ENCODE data around the gene SRP68. TPM values are rescaled to one million over a fixed set of nuclear protein-coding genes. Genes with fewer than 3 reads are reported as not detected.
A peak's percentile ranks its signal among the peaks of the same experiment; 100 is the strongest.

SRP68 gene
- 86.7 and 89.6 TPM in 2 replicates for total RNA-seq (ENCODE audit: low replicate concordance)
- long read RNA-seq, transcript SRP68-201 (16 exons, 2,649 nt), result minor isoform, 6 of 83 reads
- long read RNA-seq, transcript SRP68-212 (9 exons, 2,037 nt), result major isoform, 14 of 83 reads
- long read RNA-seq, partial matches to known transcripts, result 29 of 83 reads
- long read RNA-seq, other reads (novel, unspliced or antisense), result 34 of 83 reads

DNA sequence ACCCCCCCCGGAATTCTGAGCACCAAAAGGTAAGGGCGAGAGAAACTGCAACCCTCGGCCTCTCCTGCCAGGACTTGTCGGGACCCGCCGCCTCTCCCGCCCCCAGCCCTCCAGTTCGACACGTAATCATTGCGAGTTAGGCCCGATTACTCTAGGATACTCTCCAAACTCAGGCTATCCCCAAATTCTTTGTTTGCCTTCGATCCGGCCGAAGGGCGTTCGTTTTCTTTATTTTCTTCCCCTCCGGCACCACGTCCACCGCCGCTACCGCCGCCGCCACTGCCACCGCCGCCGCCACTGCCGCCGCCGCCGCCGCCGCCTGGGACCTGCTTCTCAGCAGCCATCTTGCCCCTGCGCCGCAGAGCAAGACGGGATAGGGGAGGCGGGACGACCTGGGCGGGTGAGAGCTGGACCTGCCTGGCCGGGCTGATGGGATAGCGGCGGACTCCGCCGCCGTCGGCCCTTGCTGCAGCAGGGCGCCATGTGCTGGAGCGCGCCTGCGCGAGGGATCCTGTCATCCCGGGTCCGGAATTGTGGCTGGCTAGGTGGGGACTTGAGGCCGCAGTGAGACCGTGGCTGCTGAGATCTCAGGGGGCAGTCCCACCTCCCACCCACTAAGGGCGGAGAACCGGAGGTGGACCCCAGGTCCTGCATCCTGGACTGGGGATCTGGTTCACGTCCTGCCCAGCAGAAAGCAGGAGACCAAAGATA lies at the start of gene SRP68:
TSS of gene SRP68 (minus strand) at position 370 of the 711 bp plus-strand sequence. CDS start at position 344, 26 bp downstream.
- peaks cover 37% of the 10 kb centered on the region for H3K27me3 Mint-ChIP-seq
- no peak for TF ChIP-seq CTCF (conservative IDR thresholded peaks at IDR 0.05)
- peak; percentile 93 for DNase-seq (ENCODE audit: extremely low spot score, unreplicated experiment)
- H3K27ac Mint-ChIP-seq, result peak within 1 kb of the TSS; percentile 81
- peak within 1 kb of the TSS; percentile 97 for H3K4me3 Mint-ChIP-seq
- no peaks in the 10 kb centered on the region for H3K9me3 Mint-ChIP-seq
- peaks cover 20% of the 10 kb centered on the region for H3K4me1 Mint-ChIP-seq (ENCODE audit: unreplicated experiment)
- H3K36me3 Mint-ChIP-seq, result peaks cover under 1% of the 10 kb centered on the region

- no peak for TF ChIP-seq CTCF (conservative IDR thresholded peaks at IDR 0.05)
- Mint-ChIP-seq H3K36me3 (no peaks in the 10 kb centered on the region), H3K27me3 (no peaks in the 10 kb centered on the region), H3K27ac (no peak overlapping the region), H3K4me1 (ENCODE audit: unreplicated experiment) (peaks cover 9% of the 10 kb centered on the region), H3K9me3 (no peaks in the 10 kb centered on the region), H3K4me3 (no peak overlapping the region)
- DNase-seq (ENCODE audit: extremely low spot score, unreplicated experiment), result no peak
These were observed 49.7 kb upstream of the SRP68 start for GRCh38 chr17:76121932-76122430.

GRCh38 chr17:76120658-76121008 lies 48.3 kb upstream of the SRP68 start:
- DNase-seq (ENCODE audit: extremely low spot score, unreplicated experiment), result no peak
- Mint-ChIP-seq H3K4me1 (ENCODE audit: unreplicated experiment) (peaks cover 9% of the 10 kb centered on the region), H3K4me3 (no peak overlapping the region), H3K9me3 (no peaks in the 10 kb centered on the region), H3K27ac (no peak overlapping the region), H3K36me3 (no peaks in the 10 kb centered on the region), H3K27me3 (no peaks in the 10 kb centered on the region)
- no peak for TF ChIP-seq CTCF (conservative IDR thresholded peaks at IDR 0.05)

GRCh38 chr17:76119409-76120371 lies 47.4 kb upstream of the SRP68 start:
- Mint-ChIP-seq H3K27ac (no peak overlapping the region), H3K4me3 (no peak overlapping the region), H3K4me1 (ENCODE audit: unreplicated experiment) (peaks cover 9% of the 10 kb centered on the region), H3K27me3 (no peaks in the 10 kb centered on the region), H3K36me3 (no peaks in the 10 kb centered on the region), H3K9me3 (no peaks in the 10 kb centered on the region)
- no peak for DNase-seq (ENCODE audit: extremely low spot score, unreplicated experiment)
- no peak for TF ChIP-seq CTCF (conservative IDR thresholded peaks at IDR 0.05)

- DNase-seq (ENCODE audit: extremely low spot score, unreplicated experiment), result no peak
- Mint-ChIP-seq H3K27me3 (no peaks in the 10 kb centered on the region), H3K27ac (no peak overlapping the region), H3K36me3 (no peaks in the 10 kb centered on the region), H3K9me3 (no peaks in the 10 kb centered on the region), H3K4me3 (no peak overlapping the region), H3K4me1 (ENCODE audit: unreplicated experiment) (peaks cover 5% of the 10 kb centered on the region)
- TF ChIP-seq CTCF (conservative IDR thresholded peaks at IDR 0.05), result no peak
These were observed 42.9 kb upstream of the SRP68 start for GRCh38 chr17:76115138-76115754.
